ENCODE measurements around the gene TARS3. TPM values are rescaled to one million over a fixed set of nuclear protein-coding genes. Genes with fewer than 3 reads are reported as not detected.
"Not testable (repeated sequence)": the region's sequence is repeated elsewhere in the genome, so short reads cannot be mapped to it uniquely, and the experiment has no call there.

Gene TARS3
- 10 to 100 TPM; 33.9 to 43.7 (median 36.4) TPM for total RNA-seq

GRCh38 chr15:101723874-101724674 is at the start of gene TARS3:
Gene TARS3, minus strand, starts transcription at chr15:101724473. Its CDS starts 86 bp downstream, at chr15:101724387.
- peaks cover 0 to 14% (median 4%) of the 10 kb centered on the region in 4 donors for H3K4me1 ChIP-seq
- no peaks in the 10 kb centered on the region for H3K27me3 ChIP-seq
- 0% methylated on average over 10 to 44 of the region's 93 CpGs for WGBS, 2 donors
- H3K9me3 ChIP-seq = no peaks in the 10 kb centered on the region
- peaks cover 0 to 30% (median 4%) of the 10 kb centered on the region in 3 donors for H3K36me3 ChIP-seq
- TF ChIP-seq POLR2A (IDR thresholded peaks at IDR 0.05) (peak; percentile 65 to 90), EP300 (IDR thresholded peaks at IDR 0.05) (peak in 1 of 2 donors; percentile 92), CTCF (IDR thresholded peaks at IDR 0.05) (peak in 2 of 5 experiments; percentile 52 to 58)
- DNase-seq (ENCODE audit: low spot score in 2 of 2) = peak; percentile 92 to 96
- H3K4me3 ChIP-seq = peak within 1 kb of the TSS; percentile 81 to 100 (median 90)
- peak within 1 kb of the TSS; percentile 71 to 97 (median 93) for H3K27ac ChIP-seq

GRCh38 chr15:101773496-101774100 is 49.3 kb upstream of the TARS3 start:
- H3K4me1 ChIP-seq = no peaks in the 10 kb centered on the region
- no peaks in the 10 kb centered on the region for H3K27me3 ChIP-seq
- no peak for DNase-seq (ENCODE audit: low spot score in 2 of 2)
- no peak overlapping the region for H3K4me3 ChIP-seq
- no peak for TF ChIP-seq EP300 (IDR thresholded peaks at IDR 0.05)
- 70 to 71% methylated on average over 5 to 6 of the region's 7 CpGs for whole genome bisulfite sequencing, 2 donors
- no peak overlapping the region for H3K27ac ChIP-seq
- H3K36me3 ChIP-seq = peaks cover 0 to 16% (median 0%) of the 10 kb centered on the region in 3 donors
- H3K9me3 ChIP-seq = no peaks in the 10 kb centered on the region

GRCh38 chr15:101772921-101773320 is 48.6 kb upstream of the TARS3 start:
- Histone ChIP-seq H3K27me3 (no peaks in the 10 kb centered on the region), H3K36me3 (peaks cover 0 to 16% (median 0%) of the 10 kb centered on the region in 3 donors), H3K4me1 (no peaks in the 10 kb centered on the region), H3K27ac (no peak overlapping the region), H3K9me3 (no peaks in the 10 kb centered on the region), H3K4me3 (no peak overlapping the region)
- DNase-seq (ENCODE audit: low spot score in 2 of 2) = no peak
- TF ChIP-seq POLR2A (IDR thresholded peaks at IDR 0.05) (no peak), EP300 (IDR thresholded peaks at IDR 0.05) (no peak), CTCF (IDR thresholded peaks at IDR 0.05) (no peak)
- WGBS, 2 donors = 91 to 94% methylated on average over 8 of the region's 8 CpGs

- H3K36me3 ChIP-seq = peaks cover 0 to 14% (median 0%) of the 10 kb centered on the region in 3 donors
- H3K27me3 ChIP-seq; DNase-seq (ENCODE audit: low spot score in 2 of 2); H3K27ac ChIP-seq; H3K4me3 ChIP-seq; H3K4me1 ChIP-seq; H3K9me3 ChIP-seq: not testable (repeated sequence)
- peak in 1 of 5 experiments; percentile 17 for TF ChIP-seq CTCF (IDR thresholded peaks at IDR 0.05)
- 77 to 90% methylated on average over 6 to 7 of the region's 11 CpGs for WGBS, 2 donors
Observed at GRCh38 chr15:101767083-101767640, 42.9 kb upstream of the TARS3 start.

GRCh38 chr15:101765772-101766456 is 41.6 kb upstream of the TARS3 start:
- no peak for TF ChIP-seq EP300 (IDR thresholded peaks at IDR 0.05)
- no peak for TF ChIP-seq POLR2A (IDR thresholded peaks at IDR 0.05)
- no peak for TF ChIP-seq CTCF (IDR thresholded peaks at IDR 0.05)
- no peak overlapping the region for H3K27ac ChIP-seq
- H3K4me1 ChIP-seq = no peaks in the 10 kb centered on the region
- DNase-seq (ENCODE audit: low spot score in 2 of 2) = no peak
- peaks cover 0 to 9% (median 0%) of the 10 kb centered on the region in 3 donors for H3K36me3 ChIP-seq
- H3K27me3 ChIP-seq = no peaks in the 10 kb centered on the region
- 85 to 88% methylated on average over 14 to 15 of the region's 15 CpGs for WGBS, 2 donors
- no peak overlapping the region for H3K4me3 ChIP-seq
- H3K9me3 ChIP-seq = peaks cover 0 to 4% (median 0%) of the 10 kb centered on the region in 4 donors

GRCh38 chr15:101765340-101765671 is 41.0 kb upstream of the TARS3 start:
- DNase-seq (ENCODE audit: low spot score in 2 of 2); H3K4me3 ChIP-seq; H3K36me3 ChIP-seq; H3K9me3 ChIP-seq; H3K4me1 ChIP-seq; H3K27me3 ChIP-seq; H3K27ac ChIP-seq: not testable (repeated sequence)
- WGBS, 2 donors = 93 to 96% methylated on average over 6 of the region's 7 CpGs

- WGBS, 2 donors = 93% methylated on average over 19 to 20 of the region's 23 CpGs
- H3K27me3 ChIP-seq; DNase-seq (ENCODE audit: low spot score in 2 of 2); H3K9me3 ChIP-seq; H3K4me1 ChIP-seq; H3K36me3 ChIP-seq; H3K4me3 ChIP-seq; H3K27ac ChIP-seq: not testable (repeated sequence)
Observed at GRCh38 chr15:101764669-101765339, 40.5 kb upstream of the TARS3 start.

GRCh38 chr15:101746716-101747082 is 22.4 kb upstream of the TARS3 start:
- peak overlapping the region in 1 of 4 donors; percentile 52 for H3K4me3 ChIP-seq
- WGBS, 2 donors = no CpG with 5 or more reads among the region's 18 CpGs
- H3K9me3 ChIP-seq; H3K27me3 ChIP-seq; H3K27ac ChIP-seq; H3K36me3 ChIP-seq; H3K4me1 ChIP-seq; DNase-seq (ENCODE audit: low spot score in 2 of 2): not testable (repeated sequence)
